ENCODE results near the gene BAZ2B.

The BAZ2B gene

DNA sequence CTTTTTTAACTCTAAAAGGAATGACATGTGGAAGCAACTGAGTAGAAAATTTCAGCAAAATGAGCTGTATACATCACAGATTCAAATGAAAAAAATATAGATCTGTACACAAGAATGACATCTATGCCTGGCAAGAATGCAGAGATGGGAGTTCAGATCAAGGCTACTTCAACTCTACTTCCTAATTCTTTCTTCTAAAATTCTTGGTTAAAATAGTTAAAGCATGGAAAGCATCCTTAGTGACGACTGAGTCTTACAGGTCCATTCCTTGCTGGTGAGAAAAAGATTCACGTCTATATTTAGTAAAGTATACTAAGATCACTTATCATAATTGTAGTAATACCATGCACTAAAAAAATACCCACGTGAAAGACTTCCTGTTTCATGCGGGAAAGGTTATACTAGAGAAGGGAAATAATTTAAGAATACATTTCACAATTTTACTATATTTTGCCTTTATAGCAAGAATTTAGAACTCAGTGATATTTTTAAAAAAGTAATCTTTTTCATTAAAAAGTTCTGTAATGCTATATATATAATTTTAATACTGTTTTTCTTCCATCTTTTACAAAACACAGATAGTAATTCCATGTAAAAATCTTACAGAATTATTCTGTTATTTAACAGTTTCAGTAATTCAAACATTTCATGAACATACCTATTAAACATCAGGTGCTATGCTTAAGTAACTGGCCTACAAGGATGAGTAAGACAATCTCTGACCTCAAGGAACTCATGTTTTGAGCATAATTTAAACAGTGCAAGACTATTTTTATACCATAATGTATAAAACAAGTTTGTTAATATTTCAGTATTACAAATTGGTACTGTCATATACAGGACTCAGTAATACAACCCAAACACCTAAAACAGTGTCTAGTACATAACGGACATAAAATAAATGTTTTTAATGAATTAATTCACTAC, 159.6 kb downstream of the BAZ2B start:
- H3K36me3 Mint-ChIP-seq: peaks cover 6% of the 10 kb centered on the region
- no peak overlapping the region for H3K27ac Mint-ChIP-seq
- H3K4me1 Mint-ChIP-seq (ENCODE audit: low read depth): peaks cover 23% of the 10 kb centered on the region
- no peak overlapping the region for H3K4me3 Mint-ChIP-seq
- no peaks in the 10 kb centered on the region for H3K27me3 Mint-ChIP-seq
- H3K9me3 Mint-ChIP-seq (ENCODE audit: low read depth): no peaks in the 10 kb centered on the region

GRCh38 chr2:159455330-159455918, 160.9 kb downstream of the BAZ2B start:
- no peaks in the 10 kb centered on the region for H3K27me3 Mint-ChIP-seq
- H3K4me1 Mint-ChIP-seq (ENCODE audit: low read depth): peaks cover 23% of the 10 kb centered on the region
- H3K9me3 Mint-ChIP-seq (ENCODE audit: low read depth): no peaks in the 10 kb centered on the region
- peaks cover 6% of the 10 kb centered on the region for H3K36me3 Mint-ChIP-seq
- H3K4me3 Mint-ChIP-seq: no peak overlapping the region
- no peak overlapping the region for H3K27ac Mint-ChIP-seq

DNA sequence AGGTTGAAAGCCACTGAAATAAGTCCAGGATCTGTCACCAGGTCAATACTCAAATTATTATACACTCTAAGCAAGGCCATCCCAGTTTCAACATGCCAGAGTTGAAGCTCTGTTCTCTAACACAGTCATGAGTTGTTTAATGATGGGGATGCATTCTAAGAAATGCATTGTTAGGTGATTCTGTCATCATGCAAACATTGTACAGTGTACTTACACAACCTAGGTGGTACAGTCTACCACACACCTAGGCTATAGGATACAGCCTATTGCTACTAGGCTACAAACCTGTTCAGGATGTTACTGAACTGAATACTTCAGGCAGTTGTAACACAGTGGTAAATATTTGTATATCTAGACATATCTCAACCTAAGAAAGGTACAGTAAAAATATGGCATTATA, 162.2 kb downstream of the BAZ2B start:
- H3K36me3 Mint-ChIP-seq: peaks cover 6% of the 10 kb centered on the region
- H3K4me1 Mint-ChIP-seq (ENCODE audit: low read depth): peaks cover 23% of the 10 kb centered on the region
- no peaks in the 10 kb centered on the region for H3K27me3 Mint-ChIP-seq
- no peak overlapping the region for H3K27ac Mint-ChIP-seq
- no peaks in the 10 kb centered on the region for H3K9me3 Mint-ChIP-seq (ENCODE audit: low read depth)
- no peak overlapping the region for H3K4me3 Mint-ChIP-seq

DNA sequence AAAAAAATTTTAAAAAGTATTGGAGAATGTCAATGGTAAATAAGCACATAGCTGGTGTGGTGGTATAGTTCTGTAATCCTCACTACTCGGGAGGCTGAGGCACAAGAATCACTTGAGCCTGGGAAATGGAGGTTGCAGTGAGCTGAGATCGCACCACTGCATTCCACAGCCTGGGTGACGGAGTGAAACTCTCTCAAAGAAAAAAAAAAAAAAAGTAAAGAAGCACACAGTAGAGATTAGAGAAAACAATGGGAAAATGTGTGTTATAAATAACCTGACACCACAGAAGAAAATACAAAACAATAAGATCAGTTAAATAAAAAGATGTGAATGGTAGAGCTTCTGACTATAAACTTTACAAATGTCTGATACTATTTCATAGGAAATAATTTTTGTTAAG, 166.2 kb downstream of the BAZ2B start:
- Mint-ChIP-seq H3K4me3 (no peak overlapping the region), H3K36me3 (peaks cover 21% of the 10 kb centered on the region), H3K4me1 (ENCODE audit: low read depth) (no peaks in the 10 kb centered on the region), H3K27me3 (no peaks in the 10 kb centered on the region), H3K27ac (no peak overlapping the region), H3K9me3 (ENCODE audit: low read depth) (no peaks in the 10 kb centered on the region)

DNA sequence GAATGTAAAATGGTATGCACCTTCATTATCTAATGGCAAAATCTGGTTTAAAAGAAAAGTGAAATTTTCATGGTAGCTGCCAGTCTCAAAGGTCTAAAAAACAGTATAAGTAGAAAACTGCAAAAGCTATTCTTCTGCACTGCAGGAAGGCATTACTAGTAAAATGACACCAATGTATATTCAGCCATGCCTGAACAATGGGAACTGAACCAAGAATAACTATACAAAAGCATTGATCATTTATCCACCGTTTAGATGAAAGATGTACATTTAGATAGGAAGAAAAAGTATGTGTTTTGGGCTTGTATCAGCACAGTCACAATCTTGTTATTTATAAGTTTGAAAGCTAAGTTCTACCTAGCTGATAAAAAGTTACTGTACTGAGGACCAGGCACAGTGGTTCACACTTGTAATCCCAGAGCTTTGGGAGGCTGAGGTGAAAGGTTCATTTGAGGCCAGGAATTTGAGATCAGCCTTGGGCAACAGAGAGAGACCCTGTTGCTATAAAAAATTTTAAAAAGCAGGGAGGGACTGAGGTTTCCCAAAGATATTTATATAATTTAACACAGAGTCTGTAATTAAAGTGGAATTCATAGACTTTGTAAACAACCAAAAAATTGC, 166.7 kb downstream of the BAZ2B start:
- Mint-ChIP-seq H3K27me3 (no peaks in the 10 kb centered on the region), H3K4me3 (no peak overlapping the region), H3K27ac (no peak overlapping the region), H3K36me3 (peaks cover 26% of the 10 kb centered on the region), H3K9me3 (ENCODE audit: low read depth) (no peaks in the 10 kb centered on the region), H3K4me1 (ENCODE audit: low read depth) (no peaks in the 10 kb centered on the region)

- Mint-ChIP-seq H3K4me1 (ENCODE audit: low read depth) (no peaks in the 10 kb centered on the region), H3K36me3 (peaks cover 35% of the 10 kb centered on the region), H3K9me3 (ENCODE audit: low read depth) (no peaks in the 10 kb centered on the region), H3K4me3 (no peak overlapping the region), H3K27me3 (no peaks in the 10 kb centered on the region), H3K27ac (no peak overlapping the region)
Measured at GRCh38 chr2:159446817-159447216, 169.5 kb downstream of the BAZ2B start.

DNA sequence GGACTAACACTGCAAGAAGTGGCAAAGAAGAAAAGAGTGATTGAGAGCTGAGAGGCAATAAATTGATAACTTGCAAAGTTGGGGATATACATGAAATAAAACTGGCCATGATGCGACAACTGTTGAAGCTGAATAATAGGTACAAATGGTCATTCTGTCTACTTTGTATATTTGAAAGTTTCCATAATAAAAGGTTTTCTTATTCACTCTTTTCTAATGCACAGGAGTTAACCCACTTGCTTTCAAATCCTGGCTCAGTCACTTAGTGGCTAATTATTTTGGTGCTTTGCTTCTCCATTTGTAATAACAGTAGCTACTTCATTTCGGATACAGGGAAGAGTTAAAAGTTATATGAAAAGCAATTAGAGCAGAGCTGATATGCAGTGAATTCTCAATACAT, 170.1 kb downstream of the BAZ2B start:
- no peaks in the 10 kb centered on the region for H3K4me1 Mint-ChIP-seq (ENCODE audit: low read depth)
- no peak overlapping the region for H3K27ac Mint-ChIP-seq
- peaks cover 35% of the 10 kb centered on the region for H3K36me3 Mint-ChIP-seq
- H3K27me3 Mint-ChIP-seq: no peaks in the 10 kb centered on the region
- H3K9me3 Mint-ChIP-seq (ENCODE audit: low read depth): no peaks in the 10 kb centered on the region
- no peak overlapping the region for H3K4me3 Mint-ChIP-seq

- Mint-ChIP-seq H3K36me3 (peaks cover 39% of the 10 kb centered on the region), H3K4me3 (no peak overlapping the region)
Measured at GRCh38 chr2:159445307-159445706, 171.0 kb downstream of the BAZ2B start.

GRCh38 chr2:159444754-159445153, 171.6 kb downstream of the BAZ2B start:
- Mint-ChIP-seq H3K4me1 (ENCODE audit: low read depth) (no peaks in the 10 kb centered on the region), H3K36me3 (peaks cover 39% of the 10 kb centered on the region), H3K27me3 (no peaks in the 10 kb centered on the region), H3K9me3 (ENCODE audit: low read depth) (no peaks in the 10 kb centered on the region), H3K4me3 (no peak overlapping the region), H3K27ac (no peak overlapping the region)

More at GRCh38 chr2:159445307-159445706, 171.0 kb downstream of the BAZ2B start:
- no peaks in the 10 kb centered on the region for H3K9me3 Mint-ChIP-seq (ENCODE audit: low read depth)
- no peaks in the 10 kb centered on the region for H3K27me3 Mint-ChIP-seq
- H3K27ac Mint-ChIP-seq: no peak overlapping the region
- no peaks in the 10 kb centered on the region for H3K4me1 Mint-ChIP-seq (ENCODE audit: low read depth)

- no peaks in the 10 kb centered on the region for H3K27me3 Mint-ChIP-seq
- H3K4me1 Mint-ChIP-seq (ENCODE audit: low read depth): no peaks in the 10 kb centered on the region
- H3K36me3 Mint-ChIP-seq: peaks cover 41% of the 10 kb centered on the region
- no peak overlapping the region for H3K27ac Mint-ChIP-seq
- H3K4me3 Mint-ChIP-seq: no peak overlapping the region
- no peaks in the 10 kb centered on the region for H3K9me3 Mint-ChIP-seq (ENCODE audit: low read depth)
Measured at GRCh38 chr2:159442159-159442852, 174.0 kb downstream of the BAZ2B start.

DNA sequence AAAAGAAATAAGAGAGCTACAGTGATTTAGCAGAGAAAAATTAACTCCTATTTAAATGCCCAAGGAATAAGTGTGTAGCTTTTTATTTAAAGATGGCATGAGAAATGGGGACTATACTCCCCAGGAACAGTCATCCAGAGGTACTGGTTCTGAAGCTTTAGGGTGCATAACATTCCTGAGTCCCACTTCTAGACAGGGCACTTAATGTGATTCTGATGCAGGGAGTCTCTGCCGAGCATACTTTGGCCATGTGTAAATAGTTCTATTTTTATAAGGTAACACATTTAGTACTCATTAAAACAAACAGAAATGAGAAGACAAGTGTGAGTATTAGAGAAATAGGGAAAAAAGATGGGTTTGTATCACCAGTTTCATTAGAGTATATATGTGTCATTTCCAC, 175.2 kb downstream of the BAZ2B start:
- no peaks in the 10 kb centered on the region for H3K9me3 Mint-ChIP-seq (ENCODE audit: low read depth)
- no peak overlapping the region for H3K4me3 Mint-ChIP-seq
- no peak overlapping the region for H3K27ac Mint-ChIP-seq
- no peaks in the 10 kb centered on the region for H3K4me1 Mint-ChIP-seq (ENCODE audit: low read depth)
- peaks cover 35% of the 10 kb centered on the region for H3K36me3 Mint-ChIP-seq
- H3K27me3 Mint-ChIP-seq: no peaks in the 10 kb centered on the region

DNA sequence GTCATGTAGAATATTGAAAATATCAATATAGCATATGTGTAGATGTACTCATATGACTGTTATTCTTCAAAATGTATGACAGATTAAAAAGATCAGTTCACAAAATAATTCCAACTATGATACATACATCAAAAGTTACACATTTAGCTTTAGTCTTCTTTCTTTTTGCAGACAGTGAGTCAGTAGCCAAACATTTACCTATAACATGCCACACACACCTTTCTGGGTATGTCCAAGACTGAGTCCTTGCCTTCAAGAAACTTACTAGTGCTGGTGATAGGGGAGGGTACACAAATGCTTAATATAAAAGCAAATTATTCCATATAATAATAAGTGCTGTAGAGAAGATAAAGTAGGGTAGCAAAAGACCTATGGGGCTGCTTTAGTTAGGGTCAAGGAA, 176.9 kb downstream of the BAZ2B start:
- no peak overlapping the region for H3K4me3 Mint-ChIP-seq
- H3K4me1 Mint-ChIP-seq (ENCODE audit: low read depth): no peaks in the 10 kb centered on the region
- no peaks in the 10 kb centered on the region for H3K27me3 Mint-ChIP-seq
- H3K9me3 Mint-ChIP-seq (ENCODE audit: low read depth): no peaks in the 10 kb centered on the region
- H3K36me3 Mint-ChIP-seq: peaks cover 27% of the 10 kb centered on the region
- H3K27ac Mint-ChIP-seq: no peak overlapping the region

DNA sequence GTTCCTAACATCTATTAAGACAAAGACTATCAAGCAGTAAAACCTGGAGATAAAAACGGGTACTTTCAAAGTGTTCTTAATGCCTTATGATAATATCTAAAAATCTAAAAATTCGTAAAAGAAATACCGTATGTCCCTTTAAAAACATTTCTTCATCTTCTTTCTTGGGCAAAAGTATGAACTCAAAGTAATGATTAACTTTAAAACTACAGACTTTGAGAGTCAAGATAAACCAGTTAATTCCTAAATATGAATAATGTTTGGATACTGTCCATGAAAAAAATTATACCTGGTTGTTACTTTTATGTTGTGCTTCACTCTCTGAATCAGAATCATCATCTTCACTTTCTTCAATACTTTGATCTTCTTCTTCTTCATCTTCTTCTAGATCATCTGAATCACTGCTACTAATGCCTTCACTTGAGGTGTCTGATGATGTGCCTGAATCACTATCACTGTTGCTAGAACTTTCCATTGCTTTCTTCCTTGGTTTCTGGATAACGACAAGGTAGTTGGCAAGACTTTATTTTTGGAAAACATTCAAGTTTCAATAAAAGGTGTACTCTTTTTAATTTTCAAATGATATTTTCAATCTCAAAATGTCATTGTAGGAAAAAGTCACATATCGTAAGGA, 177.5 kb downstream of the BAZ2B start:
- Mint-ChIP-seq H3K36me3 (peaks cover 25% of the 10 kb centered on the region), H3K27ac (no peak overlapping the region), H3K9me3 (ENCODE audit: low read depth) (no peaks in the 10 kb centered on the region), H3K4me3 (no peak overlapping the region), H3K27me3 (no peaks in the 10 kb centered on the region), H3K4me1 (ENCODE audit: low read depth) (no peaks in the 10 kb centered on the region)

DNA sequence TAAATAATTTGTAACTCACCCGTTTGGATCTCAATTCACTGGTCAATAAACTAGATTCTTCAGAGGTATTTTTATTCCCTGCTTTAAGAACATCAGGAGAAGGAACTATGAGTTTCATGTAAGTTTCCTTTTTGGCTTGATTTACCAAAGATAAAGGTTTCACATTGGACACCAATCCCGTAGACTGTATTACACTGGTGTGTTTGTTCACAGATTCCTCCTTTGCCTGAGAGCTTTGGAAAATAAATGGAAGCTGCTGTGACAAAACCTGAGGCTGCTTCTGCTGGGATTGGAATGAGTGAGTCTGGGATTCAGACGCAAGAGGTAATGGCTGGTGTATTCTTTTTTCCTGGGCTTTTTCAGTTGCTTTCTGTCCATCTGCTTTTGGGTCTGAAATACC, 178.1 kb downstream of the BAZ2B start:
- peaks cover 25% of the 10 kb centered on the region for H3K36me3 Mint-ChIP-seq
- no peak overlapping the region for H3K27ac Mint-ChIP-seq
- H3K4me3 Mint-ChIP-seq: no peak overlapping the region
- no peaks in the 10 kb centered on the region for H3K27me3 Mint-ChIP-seq
- H3K4me1 Mint-ChIP-seq (ENCODE audit: low read depth): no peaks in the 10 kb centered on the region
- H3K9me3 Mint-ChIP-seq (ENCODE audit: low read depth): no peaks in the 10 kb centered on the region

Measured in activated naive CD8-positive, alpha-beta T cell (primary cell).